ENCODE data around the gene TDRD10. TPM values are rescaled to one million over a fixed set of nuclear protein-coding genes. Genes with fewer than 3 reads are reported as not detected.

TDRD10 gene
- 1 to 10 TPM in 1 of 2 donors, under 1 TPM in 1; 0.52 to 2.6 TPM for total RNA-seq

- Histone ChIP-seq H3K4me1 (peaks cover 18% of the 10 kb centered on the region), H3K27ac (peak within 1 kb of the TSS in 2 of 4 donors; percentile 10 to 30), H3K27me3 (peaks cover 0 to 26% of the 10 kb centered on the region in 2 donors), H3K4me3 (no peak within 1 kb of the TSS), H3K9me3 (no peaks in the 10 kb centered on the region), H3K36me3 (replicated peaks in 1 of 2; ENCODE audit: insufficient read depth in 1 of 2, low read depth in 2 of 2) (no peaks in the 10 kb centered on the region)
- WGBS, 2 donors: 5 to 18% methylated on average over 17 to 88 of the region's 90 CpGs
- TF ChIP-seq POLR2A (IDR thresholded peaks at IDR 0.05) (no peak), CTCF (IDR thresholded peaks at IDR 0.05) (no peak)
- intact Hi-C loops (cut with DNase I): no loop called here
- no peak for DNase-seq
- peak; percentile 54 for ATAC-seq
Observed at GRCh38 chr1:154502066-154502743, at the start of gene TDRD10, which contains the start of gene SHE. Gene TDRD10, plus strand, starts transcription at chr1:154502219. Its CDS starts 4,685 bp downstream, at chr1:154506904. Gene SHE, minus strand, starts transcription at chr1:154502412. Its CDS starts 386 bp downstream, at chr1:154502026.

GRCh38 chr1:154453161-154453560 is 48.9 kb upstream of the TDRD10 start:
- Histone ChIP-seq H3K36me3 (replicated peaks in 1 of 2; ENCODE audit: insufficient read depth in 1 of 2, low read depth in 2 of 2) (peaks cover 0 to 1% of the 10 kb centered on the region in 2 donors), H3K27me3 (no peaks in the 10 kb centered on the region), H3K4me3 (no peak overlapping the region), H3K9me3 (no peaks in the 10 kb centered on the region), H3K27ac (no peak overlapping the region), H3K4me1 (no peaks in the 10 kb centered on the region)
- intact Hi-C loops (cut with DNase I): no loop called here
- ATAC-seq: no peak
- TF ChIP-seq CTCF (IDR thresholded peaks at IDR 0.05) (no peak), POLR2A (IDR thresholded peaks at IDR 0.05) (no peak)
- DNase-seq: no peak
- 77 to 83% methylated on average over 5 of the region's 5 CpGs for WGBS, 2 donors

- TF ChIP-seq POLR2A (IDR thresholded peaks at IDR 0.05) (no peak), CTCF (IDR thresholded peaks at IDR 0.05) (no peak)
- Histone ChIP-seq H3K9me3 (no peaks in the 10 kb centered on the region), H3K4me3 (no peak overlapping the region), H3K4me1 (no peaks in the 10 kb centered on the region), H3K36me3 (replicated peaks in 1 of 2; ENCODE audit: insufficient read depth in 1 of 2, low read depth in 2 of 2) (no peaks in the 10 kb centered on the region), H3K27ac (no peak overlapping the region), H3K27me3 (no peaks in the 10 kb centered on the region)
- intact Hi-C loops (cut with DNase I): no loop called here
- ATAC-seq (no peak), DNase-seq (no peak)
- 65% methylated on average over 5 of the region's 5 CpGs for WGBS, 2 donors
Observed at GRCh38 chr1:154453574-154454352, 48.3 kb upstream of the TDRD10 start.

GRCh38 chr1:154454386-154455120 is 47.5 kb upstream of the TDRD10 start:
- intact Hi-C loops (cut with DNase I): no loop called here
- no peak for TF ChIP-seq POLR2A (IDR thresholded peaks at IDR 0.05)
- no peaks in the 10 kb centered on the region for H3K27me3 ChIP-seq
- no peaks in the 10 kb centered on the region for H3K9me3 ChIP-seq
- no peaks in the 10 kb centered on the region for H3K36me3 ChIP-seq (replicated peaks in 1 of 2; ENCODE audit: insufficient read depth in 1 of 2, low read depth in 2 of 2)
- H3K4me1 ChIP-seq: no peaks in the 10 kb centered on the region
- H3K27ac ChIP-seq: no peak overlapping the region
- DNase-seq (no peak), ATAC-seq (no peak)
- 79 to 86% methylated on average over 5 of the region's 5 CpGs for WGBS, 2 donors
- no peak overlapping the region for H3K4me3 ChIP-seq

GRCh38 chr1:154456631-154457030 is 45.4 kb upstream of the TDRD10 start:
- TF ChIP-seq CTCF (IDR thresholded peaks at IDR 0.05): no peak
- TF ChIP-seq POLR2A (IDR thresholded peaks at IDR 0.05): no peak
- Histone ChIP-seq H3K27me3 (no peaks in the 10 kb centered on the region), H3K4me3 (no peak overlapping the region), H3K4me1 (no peaks in the 10 kb centered on the region), H3K36me3 (replicated peaks in 1 of 2; ENCODE audit: insufficient read depth in 1 of 2, low read depth in 2 of 2) (no peaks in the 10 kb centered on the region), H3K9me3 (no peaks in the 10 kb centered on the region), H3K27ac (no peak overlapping the region)
- intact Hi-C loops (cut with DNase I): no loop called here
- DNase-seq: no peak
- 75 to 84% methylated on average over 6 of the region's 6 CpGs for WGBS, 2 donors
- no peak for ATAC-seq

Data from body of pancreas (tissue), 4 donors.